GM19452 (cell line): ENCODE data around the gene ADGRD1.
"Not testable (repeated sequence)": the region's sequence is repeated elsewhere in the genome, so short reads cannot be mapped to it uniquely, and the experiment has no call there.

Source experiments
- ATAC-seq: cut with Tn5 transposase; IDR thresholded peaks from one replicate; pipeline ENCODE4 v1.9.1; 2021; ENCODE audit not compliant: unreplicated experiment

ADGRD1 gene

DNA sequence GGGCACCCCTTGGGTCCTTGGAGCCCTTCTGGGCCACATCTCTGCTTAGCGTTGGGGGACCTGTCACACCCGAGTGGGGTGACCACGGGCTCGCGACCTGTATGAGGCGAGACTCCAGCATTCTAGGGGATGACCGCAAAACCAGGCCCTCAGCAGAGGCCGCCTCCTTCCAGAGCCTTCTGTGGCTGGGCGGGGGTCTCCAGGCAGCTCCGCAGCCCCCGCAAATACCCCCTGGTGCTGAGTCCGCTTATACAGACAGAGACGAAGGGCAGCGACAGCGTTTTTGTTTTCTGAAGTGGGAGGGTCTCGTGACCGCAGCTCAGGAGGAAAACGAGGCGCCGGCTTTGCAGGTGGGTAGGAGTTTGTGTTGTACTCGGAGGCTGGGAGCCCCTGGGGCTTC is 116.4 kb downstream of the ADGRD1 start:
- not testable (repeated sequence) for ATAC-seq

DNA sequence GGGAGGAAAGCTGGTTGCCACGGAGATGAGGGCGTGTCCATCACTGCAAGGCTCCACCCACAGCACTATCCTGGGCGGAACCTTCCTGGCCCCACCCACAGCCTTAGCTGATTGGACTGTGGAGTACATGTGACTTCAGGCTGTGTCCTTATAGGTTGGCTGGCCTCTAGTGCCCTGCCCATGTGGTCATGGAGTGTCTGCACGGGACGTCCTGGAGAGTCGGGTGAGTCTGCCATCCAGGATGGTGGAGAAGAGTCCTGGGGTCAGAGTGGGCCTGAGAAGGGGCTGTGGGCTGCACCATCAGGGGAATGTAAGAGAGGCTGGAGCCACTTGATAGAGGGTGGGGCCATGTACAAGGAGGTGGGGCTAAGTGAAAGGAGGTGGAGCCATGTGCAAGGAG is 117.0 kb downstream of the ADGRD1 start:
- ATAC-seq: not testable (repeated sequence)

DNA sequence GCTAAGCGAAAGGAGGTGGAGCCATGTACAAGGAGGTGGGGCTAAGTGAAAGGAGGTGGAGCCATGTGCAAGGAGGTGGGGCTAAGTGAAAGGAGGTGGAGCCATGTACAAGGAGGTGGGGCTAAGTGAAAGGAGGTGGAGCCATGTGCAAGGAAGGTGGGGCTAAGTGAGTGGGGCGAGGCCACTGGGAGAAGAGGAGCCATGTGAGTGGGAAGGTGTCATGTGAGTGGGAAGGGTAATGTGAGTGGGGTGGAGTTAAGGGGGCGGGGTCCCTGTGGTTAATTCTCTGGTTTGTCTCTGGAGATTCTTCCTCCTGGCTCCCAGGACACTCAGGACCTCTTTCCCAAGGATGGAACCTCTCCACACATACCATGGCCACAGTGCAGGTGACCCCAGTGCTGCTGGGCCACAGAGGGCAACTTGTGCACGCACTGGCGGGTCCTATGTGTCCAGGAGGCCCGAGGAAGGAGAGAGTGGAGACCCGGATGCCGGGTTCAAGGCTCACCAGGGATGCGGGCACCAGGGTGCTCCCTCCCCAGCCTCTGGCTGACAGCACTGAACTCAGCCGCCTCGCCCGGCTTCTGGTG is 117.6 kb downstream of the ADGRD1 start:
- ATAC-seq: not testable (repeated sequence)

DNA sequence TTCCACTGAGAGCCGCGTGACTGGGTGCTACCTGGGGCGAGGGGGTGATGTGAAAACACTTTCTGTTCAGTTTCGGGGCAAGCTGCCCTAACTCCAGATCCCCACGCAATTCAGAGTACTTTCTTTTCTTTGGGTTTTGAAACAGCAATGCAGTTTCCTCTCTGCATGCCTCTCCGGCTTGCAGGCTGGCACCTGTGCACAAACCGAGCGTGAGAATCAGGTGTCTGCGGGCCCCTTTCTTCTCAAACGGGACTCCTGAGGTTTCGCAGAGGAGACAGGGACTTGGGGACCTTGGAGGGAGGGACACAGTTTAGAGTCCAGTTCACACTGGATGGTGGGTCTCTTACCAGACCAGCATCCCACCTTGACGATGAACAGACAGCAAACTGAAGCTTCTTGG is 118.2 kb downstream of the ADGRD1 start:
- ATAC-seq: not testable (repeated sequence)

DNA sequence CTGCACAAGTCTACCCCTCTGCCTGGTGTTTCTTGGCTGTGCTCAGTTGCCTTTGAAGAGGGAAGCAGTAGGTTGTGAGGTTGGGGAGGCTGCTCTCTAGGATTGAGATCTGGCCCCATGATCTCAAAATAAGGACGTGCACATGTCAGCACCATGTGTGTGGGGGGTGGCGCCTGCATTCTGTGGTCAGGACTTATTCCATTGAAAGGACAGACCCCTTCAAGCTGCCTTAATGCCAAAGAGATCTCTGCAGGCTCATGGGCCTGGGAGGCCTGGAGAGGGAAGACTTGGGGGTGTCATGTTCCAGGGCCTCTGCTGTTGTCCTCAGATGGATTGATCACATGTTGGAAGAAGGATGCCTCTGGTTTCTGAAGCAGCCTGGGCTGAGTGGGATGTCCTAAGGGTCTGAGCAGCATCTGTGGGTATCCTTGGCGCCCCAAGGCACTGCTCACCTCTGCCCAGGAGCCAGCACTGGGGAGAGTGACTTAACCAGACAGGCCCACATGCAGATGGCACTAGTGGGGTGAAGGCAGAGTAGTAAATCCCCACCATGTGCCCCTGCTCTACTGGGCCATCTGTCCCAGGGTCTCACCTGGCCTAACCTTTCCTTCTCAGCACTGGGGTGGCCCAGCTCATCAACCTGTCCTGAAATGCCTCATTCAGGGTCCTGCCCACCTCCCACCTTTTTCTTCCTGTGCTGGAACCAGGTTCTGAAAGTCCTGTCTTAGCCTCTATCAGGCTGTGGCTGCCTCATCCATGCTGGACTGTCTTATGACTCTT is 118.9 kb downstream of the ADGRD1 start:
- ATAC-seq: no peak

DNA sequence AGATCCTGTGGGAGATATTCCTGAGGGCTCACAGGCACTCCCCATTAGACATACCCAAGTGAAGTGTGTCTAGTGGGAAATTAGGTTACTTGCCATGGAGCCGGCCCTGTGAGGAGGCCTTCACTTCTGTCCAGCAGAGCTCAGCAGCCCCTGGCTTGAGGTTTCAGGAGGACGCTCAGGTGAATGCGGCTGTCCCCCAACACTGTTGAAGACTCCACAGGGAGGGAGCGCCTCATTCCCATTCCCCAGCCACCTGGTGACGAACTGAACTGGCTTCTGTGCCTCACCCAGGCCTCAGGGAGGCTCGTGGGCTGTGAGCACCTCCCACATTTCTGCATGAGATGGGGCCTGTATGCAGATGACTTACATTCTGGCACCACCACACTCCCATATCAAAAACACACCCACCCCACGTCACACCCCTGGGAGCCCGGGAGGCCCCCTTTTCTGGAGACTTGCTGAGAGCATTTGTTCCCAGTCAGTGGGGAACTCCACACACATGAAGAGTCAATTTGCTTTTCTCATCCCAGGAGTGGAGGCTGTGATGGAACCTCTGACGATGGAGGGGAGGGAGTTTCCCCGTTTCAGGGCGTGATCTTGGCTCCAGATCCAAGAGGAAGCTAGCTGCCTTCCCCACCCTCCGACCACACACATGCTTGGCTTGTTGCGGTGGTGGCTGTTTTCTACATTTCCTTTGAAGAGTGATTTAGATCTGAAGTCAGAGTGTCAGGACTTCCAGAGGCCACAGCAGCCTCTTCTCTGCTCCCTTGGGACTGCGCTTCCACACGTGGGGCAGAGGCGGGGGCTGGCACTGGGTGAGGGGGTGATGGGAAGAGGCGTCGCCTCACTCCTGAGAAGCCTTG is 120.7 kb downstream of the ADGRD1 start:
- ATAC-seq: no peak

DNA sequence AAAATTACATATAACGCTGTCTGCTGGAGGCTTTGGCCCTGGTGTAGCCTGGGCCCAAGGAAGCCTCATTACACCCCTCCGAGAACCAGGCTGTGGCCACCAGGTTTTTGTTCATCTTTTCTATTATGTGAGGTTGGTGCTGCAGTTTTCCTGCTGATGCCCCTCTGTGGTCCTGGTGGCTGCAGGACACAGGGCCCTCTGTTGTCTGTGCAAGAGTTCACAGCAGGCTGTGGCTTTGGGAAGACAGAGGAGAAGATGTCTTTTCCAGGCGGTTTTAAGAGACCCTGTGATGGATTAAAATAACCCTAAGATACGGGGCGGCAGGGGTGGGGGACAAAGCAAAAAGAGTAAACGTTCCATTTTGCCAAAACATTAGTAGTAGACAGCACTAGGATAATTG is 121.5 kb downstream of the ADGRD1 start:
- ATAC-seq: no peak

DNA sequence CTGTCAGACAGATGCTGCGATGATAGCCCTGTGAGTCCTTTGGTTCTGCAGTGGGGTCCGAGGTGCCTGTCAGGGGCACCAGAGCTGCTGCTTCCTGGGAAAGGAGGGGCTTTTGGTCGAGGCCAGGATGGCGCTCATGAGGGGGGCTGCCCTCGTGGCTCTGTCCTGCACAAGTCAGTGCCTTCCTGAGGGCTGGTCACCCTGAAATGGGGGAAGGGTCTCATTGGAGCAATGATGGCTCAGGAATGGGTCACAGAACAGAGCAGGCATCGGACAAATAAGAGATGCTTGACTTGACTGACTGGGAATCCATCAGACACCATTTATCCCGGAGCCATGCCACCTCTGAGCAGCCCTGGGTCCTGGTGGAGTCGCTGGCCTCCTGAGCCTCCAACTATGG is 121.9 kb downstream of the ADGRD1 start:
- ATAC-seq: no peak

DNA sequence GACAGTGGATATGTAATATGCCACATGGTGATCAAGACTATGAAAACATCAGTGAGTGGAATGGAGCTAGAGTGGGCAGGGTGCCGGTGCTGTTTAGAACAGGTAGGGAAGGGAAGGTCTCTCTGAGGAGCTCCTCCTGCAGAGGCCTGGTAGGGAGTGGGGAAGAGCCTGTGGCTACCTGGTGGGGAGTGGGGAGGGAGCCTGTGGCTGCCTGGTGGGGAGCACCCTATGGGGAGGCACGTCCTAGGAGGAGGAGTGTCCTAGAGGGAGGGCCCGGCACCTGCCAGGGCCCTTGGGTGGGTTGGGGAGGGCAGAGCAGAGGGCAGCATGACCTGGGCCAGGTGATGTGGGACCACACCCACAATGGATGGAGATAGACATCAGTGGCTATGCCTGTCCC is 122.6 kb downstream of the ADGRD1 start:
- ATAC-seq: no peak

DNA sequence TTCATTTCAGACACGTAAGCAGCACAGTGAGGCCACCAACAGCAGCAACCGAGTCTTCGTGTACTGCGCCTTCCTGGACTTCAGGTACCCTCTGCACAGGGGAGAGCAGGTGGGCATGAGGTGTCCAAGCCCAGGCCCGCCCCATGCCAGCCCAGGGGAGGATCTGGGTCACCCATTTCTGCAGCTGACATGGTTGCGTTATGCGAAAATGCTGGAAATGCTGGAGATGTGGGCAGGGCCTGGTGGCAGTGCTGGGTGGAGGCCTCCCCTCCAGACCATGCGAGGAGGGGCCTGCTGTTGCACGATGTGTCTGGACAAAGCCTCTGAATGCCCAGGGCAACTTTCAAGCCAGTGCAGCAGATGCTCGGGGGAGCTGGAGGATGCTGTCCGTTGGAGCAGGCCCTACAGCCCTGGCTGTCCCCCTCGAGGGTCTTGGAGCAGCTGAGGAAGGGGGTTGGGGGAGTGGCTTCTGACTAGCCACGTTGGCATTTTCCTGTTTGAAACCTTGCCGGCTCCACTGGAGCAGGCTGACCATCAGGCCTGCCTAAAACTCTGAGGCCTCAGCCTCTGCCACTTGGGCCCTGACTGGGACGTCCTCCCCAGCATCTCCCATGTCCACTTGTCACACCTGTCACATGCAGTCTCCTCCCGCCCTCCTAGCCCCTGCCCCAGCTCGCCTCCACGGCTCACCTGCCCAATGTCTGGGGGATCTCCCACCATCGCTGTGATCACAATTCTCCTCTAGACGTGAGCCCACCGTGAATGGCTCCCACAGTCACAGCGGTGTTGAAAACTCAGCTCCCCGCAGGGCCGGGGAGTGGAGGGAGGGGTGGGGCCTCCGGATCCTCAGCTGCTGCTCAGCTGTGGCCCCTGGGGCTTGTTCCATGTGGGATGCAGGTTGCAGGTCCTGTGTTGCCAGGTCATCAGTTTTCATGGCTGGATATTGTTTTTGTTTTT is 123.4 kb downstream of the ADGRD1 start:
- ATAC-seq: no peak

DNA sequence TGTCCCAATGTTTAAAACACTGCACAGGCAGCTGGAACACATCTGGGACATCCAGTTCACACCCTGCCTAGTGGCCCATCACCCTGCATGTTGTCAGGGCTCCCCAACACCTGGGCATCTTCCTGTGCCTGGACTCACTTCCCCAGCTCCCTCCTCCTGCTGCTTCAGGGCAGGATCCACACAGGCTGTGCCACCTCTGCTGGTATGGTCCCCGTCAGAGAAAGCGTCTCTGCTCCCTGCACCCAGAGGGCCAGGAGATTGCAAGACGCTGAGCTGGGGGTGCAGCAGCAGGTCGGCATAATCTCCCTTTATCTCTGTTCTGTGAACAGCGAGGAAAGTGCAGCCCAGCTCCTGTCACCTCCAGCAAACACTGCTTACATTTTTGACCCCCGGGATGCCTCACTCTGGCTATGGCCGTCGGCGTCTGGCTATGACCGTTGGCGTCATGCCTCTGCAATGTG is 124.3 kb downstream of the ADGRD1 start:
- no peak for ATAC-seq

DNA sequence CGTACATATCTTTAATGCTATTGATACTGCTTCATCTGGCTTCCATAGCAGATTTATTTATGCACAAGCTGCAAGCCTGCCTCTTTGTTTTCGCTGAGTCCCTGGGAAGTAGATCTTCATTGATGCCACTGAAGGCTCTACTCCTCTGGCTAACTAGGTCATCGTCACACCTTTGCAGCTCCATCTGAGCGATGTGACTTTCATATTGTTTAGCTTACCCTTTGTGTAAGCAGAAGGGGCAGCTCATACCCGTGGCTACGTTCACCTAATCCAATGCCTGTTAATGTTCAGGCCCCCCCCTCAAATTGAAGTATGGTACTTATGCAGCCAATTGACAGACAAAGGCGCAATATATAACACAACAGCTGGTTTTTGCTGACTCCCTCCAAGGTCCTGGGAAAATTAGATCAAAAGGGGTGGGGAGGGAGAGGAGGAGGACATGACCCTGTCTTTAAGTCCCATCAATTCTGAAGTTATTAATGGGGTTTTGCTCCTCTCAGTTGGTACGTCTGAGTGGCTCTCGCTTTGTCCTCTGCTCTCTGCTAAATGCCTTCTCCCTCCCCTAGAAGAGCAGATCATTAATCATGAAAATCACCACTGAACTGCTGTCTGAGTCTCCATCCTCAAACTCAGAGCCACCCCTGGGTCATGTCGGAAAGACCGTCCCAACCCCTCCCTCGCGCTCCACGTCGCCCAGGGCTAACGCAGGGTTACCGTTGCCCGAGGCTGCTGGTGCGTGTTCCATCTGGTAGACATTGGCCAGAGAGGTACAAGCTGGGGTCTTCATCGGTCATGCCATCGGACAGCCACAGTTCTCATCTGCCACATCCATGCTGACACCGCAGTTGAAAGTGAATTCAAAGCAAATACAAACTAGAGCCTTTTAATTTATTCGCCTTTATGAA is 128.8 kb downstream of the ADGRD1 start:
- no peak for ATAC-seq

DNA sequence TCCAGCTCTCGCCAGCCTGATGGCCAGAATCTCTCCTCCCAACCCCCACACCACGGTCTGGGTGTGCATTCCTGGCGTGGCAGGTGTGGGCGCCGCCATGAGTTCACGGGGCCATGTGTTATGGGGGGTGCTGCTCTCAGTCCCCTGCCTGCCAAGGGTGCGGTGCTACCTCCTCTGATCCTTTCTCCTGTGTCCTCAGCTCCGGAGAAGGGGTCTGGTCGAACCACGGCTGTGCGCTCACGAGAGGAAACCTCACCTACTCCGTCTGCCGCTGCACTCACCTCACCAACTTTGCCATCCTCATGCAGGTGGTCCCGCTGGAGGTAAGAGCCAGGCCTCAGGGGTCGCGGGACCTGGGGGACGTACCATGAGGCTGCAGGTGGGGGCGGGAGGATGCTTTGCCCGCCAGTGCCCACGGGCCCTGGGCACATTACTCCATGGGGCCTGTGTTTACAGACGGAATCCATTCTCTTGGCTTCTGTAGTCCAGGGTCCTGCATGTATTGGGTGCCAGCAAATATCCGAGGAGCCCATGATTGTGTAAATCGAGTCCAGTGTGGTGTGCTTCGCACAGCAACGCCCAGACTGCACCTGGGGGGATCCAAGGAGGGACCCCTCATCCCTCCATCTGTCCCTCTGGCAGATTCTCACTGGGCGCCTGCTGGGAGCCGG is 130.8 kb downstream of the ADGRD1 start:
- ATAC-seq: no peak

DNA sequence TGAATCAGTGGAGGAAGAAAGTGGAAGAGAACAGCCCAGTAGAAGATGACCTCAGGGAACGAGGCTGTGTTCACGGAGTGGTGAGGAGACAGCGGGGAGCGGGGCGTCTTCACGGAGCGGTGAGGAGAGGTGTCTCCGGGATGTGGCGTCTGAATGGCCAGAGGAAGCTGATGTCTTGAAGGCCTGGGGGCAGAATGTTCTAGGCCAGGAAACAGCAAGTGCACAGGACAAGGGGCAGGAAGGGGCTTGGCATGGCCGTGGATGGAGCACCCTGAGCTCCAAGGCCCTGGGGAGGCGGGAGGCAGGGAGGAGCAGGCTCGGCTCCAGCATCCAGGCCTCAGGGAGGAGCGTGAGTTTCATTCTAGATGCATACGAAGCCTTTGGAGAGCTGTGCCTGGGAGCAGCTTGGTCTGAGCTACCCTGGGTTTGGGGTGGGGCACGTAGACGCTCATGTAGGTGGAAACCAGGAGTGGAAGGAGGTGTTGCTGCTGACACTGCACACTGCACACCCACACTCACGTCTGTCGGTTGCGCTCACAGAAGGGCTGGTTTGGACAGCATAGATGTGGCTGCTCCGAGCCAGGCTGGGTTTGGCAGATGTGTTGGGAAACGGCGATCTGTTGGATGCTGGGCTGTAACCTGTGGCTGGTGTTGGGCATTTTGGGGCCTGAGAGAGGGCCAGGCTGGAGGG is 131.6 kb downstream of the ADGRD1 start:
- ATAC-seq: no peak

DNA sequence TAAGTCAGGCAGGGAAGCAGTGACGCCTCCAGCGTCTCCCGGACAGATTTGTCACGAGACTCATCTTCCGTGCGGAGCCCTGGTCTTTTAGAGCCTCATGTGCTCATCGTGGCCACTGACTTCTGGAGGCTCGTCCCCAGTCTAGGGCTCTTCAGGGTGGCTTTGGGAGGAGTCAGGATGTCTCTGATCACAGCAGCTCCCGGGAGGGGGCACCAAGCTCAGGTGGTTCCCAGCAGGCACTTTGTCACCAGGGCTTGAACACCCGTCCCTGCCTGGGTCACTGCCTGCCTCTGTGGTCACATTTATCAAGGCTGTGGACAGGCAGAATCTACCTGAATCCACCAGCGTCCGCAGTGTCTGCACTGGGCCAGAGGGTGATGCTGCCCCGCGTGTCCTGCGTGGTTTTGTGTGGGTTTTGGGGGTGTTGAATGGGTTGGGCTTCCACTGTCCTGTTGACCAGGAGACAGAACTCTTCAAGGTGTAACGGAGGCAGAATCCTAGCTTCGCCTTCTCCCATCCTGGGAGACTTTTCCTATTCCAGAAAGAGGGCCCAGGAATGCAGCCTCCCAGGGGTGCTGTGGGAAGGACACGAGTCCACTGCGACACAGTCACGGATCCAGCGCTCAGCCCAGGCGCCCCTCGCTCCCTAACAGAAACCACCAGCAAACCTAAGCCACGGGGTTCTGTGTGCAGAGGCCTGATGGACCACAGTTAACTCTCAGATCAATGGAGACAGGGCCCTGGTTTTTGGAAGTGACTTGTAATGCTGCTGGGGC is 132.3 kb downstream of the ADGRD1 start:
- no peak for ATAC-seq

DNA sequence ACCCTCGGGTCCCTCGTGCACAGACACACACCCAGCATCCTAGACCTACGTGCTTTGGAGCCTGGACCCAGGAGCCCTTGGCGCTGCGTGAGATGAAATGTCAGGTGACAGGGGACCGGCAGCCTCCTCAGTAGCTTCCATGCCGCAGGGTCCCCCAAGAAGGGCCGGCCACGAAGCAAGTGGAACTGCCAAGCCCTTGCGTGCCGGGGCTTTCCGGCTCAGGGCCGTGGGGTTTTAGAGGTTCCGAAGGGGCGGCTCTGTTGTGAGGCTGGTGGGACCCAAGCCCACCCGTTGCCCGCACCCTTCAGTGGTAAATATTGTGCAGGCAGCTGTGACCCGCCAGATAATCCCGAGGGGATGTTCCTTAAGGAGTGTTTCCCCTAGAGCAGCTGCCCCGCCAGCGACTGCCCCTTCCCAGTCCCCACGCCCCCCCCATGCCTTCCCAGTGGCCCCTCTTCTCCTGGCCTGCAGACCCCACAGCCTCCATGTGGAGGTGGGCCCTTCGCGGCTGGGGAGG is 133.7 kb downstream of the ADGRD1 start:
- no peak for ATAC-seq

DNA sequence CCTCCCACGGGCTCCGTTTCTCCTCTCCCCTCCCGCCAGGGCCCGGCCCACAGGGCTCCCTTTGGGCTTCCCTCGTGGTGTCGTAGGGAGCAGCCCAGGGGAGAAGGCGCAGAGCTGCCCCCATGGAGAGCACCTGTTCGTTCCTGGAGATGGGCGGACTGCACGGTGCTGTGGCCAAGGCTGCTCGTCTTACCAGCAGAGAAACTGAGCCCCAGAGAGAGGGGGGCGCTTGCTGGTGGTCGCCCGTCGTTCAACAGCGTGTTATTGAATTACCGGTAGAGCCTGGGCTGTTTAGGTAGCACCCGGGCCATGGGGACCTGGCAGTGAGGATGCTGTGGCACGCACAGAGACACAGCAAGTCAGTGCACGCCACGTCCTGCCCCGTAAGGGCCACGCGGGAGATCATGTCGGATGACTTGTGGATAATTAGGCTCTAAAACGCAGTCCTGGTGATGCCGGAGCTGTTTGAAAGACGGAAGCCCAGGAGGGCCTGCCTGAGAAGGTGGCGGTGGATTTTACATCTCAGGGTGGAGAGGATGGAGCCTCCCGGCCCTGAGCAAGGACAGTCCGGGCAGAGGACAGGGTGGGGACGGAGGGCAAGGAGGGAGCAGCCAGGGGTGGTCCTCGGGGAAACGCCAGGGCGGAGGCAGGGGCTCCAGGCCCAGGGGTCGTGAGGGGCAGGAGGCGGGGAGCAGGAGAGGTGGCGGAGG is 134.4 kb downstream of the ADGRD1 start:
- ATAC-seq: no peak
